Caco-2 (cell line): Measurements from ENCODE around the gene TMA7B. TPM values are rescaled to one million over a fixed set of nuclear protein-coding genes. Genes with fewer than 3 reads are reported as not detected.

Experiments used
- BruUV-seq: library from RNA; stranded (reverse); fragments of 400-500 nt; replicated peaks from 2 replicates; lab custom pipeline; 2021; lab: Mats Ljungman, UMichigan
- CTCF ChIA-PET: fragments of 300-600 bp; sonication (Branson Sonifier 250); formaldehyde crosslinking; loops from one replicate; lab custom pipeline; 2022; ENCODE audit warnings: antibody characterized with exemption; lab: Charles Lee
- POLR2A ChIA-PET: fragments of 300-600 bp; sonication (Branson Sonifier 250); formaldehyde crosslinking; loops from one replicate; lab custom pipeline; 2022; ENCODE audit warnings: antibody characterized with exemption; lab: Charles Lee
- DNase-seq, 2 experiments: peaks; one replicate each; pipeline versions ENCODE4 v3.0.0 to v3.0.0-alpha.2; 2020 to 2022
- H3K27me3 ChIP-seq: replicated peaks from 2 replicates; pipeline ENCODE4 v1.6.0; 2011; ENCODE audit warnings: low read length; ENCODE audit not compliant: control insufficient read depth, insufficient read depth
- H3K36me3 ChIP-seq: 2 replicates; pipeline ENCODE4 v1.5.1; 2011; ENCODE audit warnings: low read length; ENCODE audit not compliant: control insufficient read depth, insufficient read depth
- H3K4me1 ChIP-seq: fragments of 250-450 bp; sonication (Bioruptor Pico); 2 replicates; pipeline ENCODE4 v1.5.1; 2020; ENCODE audit warnings: mild to moderate bottlenecking
- H3K4me3 ChIP-seq: 2 replicates; pipeline ENCODE4 v1.5.1; 2011; ENCODE audit warnings: low read depth, mild to moderate bottlenecking, control low read depth, low read length
- H3K9me3 ChIP-seq: fragments of 250-450 bp; sonication (Bioruptor Pico); 2 replicates; pipeline ENCODE4 v1.5.1; 2020; ENCODE audit warnings: mild to moderate bottlenecking, moderate library complexity
- H3K27ac Mint-ChIP-seq: one replicate; pipeline ENCODE4 v1.8.0; 2022; ENCODE audit warnings: mixed read lengths; ENCODE audit not compliant: unreplicated experiment
- H3K27me3 Mint-ChIP-seq: one replicate; pipeline ENCODE4 v1.8.0; 2022; ENCODE audit warnings: mixed read lengths; ENCODE audit not compliant: insufficient read depth, unreplicated experiment
- H3K36me3 Mint-ChIP-seq: one replicate; pipeline ENCODE4 v1.8.0; 2022; ENCODE audit warnings: mild to moderate bottlenecking, mixed read lengths; ENCODE audit not compliant: insufficient read depth, unreplicated experiment
- H3K4me1 Mint-ChIP-seq: one replicate; pipeline ENCODE4 v1.8.0; 2022; ENCODE audit warnings: low read depth, mixed read lengths; ENCODE audit not compliant: unreplicated experiment
- H3K4me3 Mint-ChIP-seq: one replicate; pipeline ENCODE4 v1.8.0; 2022; ENCODE audit warnings: mild to moderate bottlenecking, moderate library complexity, mixed read lengths; ENCODE audit not compliant: unreplicated experiment
- H3K9me3 Mint-ChIP-seq: one replicate; pipeline ENCODE4 v1.8.0; 2022; ENCODE audit warnings: mixed read lengths; ENCODE audit not compliant: unreplicated experiment
- intact Hi-C: fragments of 100-400 bp; cut with micrococcal nuclease; formaldehyde crosslinking; loops from one replicate; pipeline ENCODE4 v1.10.0; 2022; ENCODE audit not compliant: unreplicated experiment
- total RNA-seq: library from RNA; stranded (reverse); gene quantifications from 2 replicates; pipeline ENCODE4 v1.2.3, GENCODE V29; 2022
- TF ChIP-seq, protein P1 (sequence below), 2 experiments: fragments of 200-600 bp in 1 of 2; IDR thresholded peaks; 1 replicate in 1 of 2; 2 replicates in 1 of 2; pipeline versions ENCODE4 v1.5.1 to v1.8.0; 2011 to 2022; ENCODE audit warnings: antibody characterized with exemption in 1 of 2, control low read depth in 1 of 2, inconsistent platforms in 1 of 2, low read depth in 1 of 2, low read length in 1 of 2, mild to moderate bottlenecking in 1 of 2, moderate library complexity in 1 of 2; ENCODE audit not compliant: insufficient read depth in 1 of 2, severe bottlenecking in 1 of 2, unreplicated experiment in 1 of 2

TMA7B gene
- total RNA-seq, 1 experiment from 2014 or later = not detected

DNA sequence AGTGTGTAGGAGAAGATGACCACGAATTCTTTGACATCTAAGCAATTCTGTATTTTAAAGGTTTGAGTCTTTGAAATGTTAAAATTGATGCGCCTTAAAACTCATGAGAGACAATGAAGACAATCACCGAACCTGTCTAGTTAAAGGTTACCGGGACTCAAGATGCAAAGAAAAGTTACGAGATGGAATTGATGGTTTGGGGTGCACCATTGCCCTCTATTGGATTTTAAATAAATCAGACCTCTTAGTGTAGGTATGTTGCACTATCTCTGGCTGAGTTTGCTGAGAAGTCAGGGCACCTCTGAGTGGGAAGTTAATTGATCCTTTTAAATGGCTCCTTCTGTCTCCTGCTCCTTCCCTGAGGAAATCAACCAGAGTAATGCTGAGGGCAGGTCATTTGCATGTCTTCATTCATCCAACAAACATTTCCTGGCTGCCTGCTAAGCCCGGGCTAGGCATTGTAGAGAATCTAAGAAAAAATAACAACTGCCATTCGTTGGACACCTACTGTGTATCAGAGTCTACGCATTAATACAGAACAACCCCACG lies 19.4 kb upstream of the TMA7B start:
- H3K9me3 ChIP-seq = no peaks in the 10 kb centered on the region
- Mint-ChIP-seq H3K36me3 (no peaks in the 10 kb centered on the region), H3K27ac (no peak overlapping the region), H3K9me3 (no peaks in the 10 kb centered on the region), H3K4me1 (no peaks in the 10 kb centered on the region), H3K27me3 (peaks cover 4% of the 10 kb centered on the region), H3K4me3 (no peak overlapping the region)
- no peaks in the 10 kb centered on the region for H3K4me1 ChIP-seq
- intact Hi-C loops = no loop called here
- POLR2A ChIA-PET = no interaction called here
- DNase-seq = no peak
- CTCF ChIA-PET = no interaction called here
- no peaks in the 10 kb centered on the region for H3K36me3 ChIP-seq
- no TSS peak for BruUV-seq
- no peak overlapping the region for H3K4me3 ChIP-seq
- TF ChIP-seq, protein P1, sequence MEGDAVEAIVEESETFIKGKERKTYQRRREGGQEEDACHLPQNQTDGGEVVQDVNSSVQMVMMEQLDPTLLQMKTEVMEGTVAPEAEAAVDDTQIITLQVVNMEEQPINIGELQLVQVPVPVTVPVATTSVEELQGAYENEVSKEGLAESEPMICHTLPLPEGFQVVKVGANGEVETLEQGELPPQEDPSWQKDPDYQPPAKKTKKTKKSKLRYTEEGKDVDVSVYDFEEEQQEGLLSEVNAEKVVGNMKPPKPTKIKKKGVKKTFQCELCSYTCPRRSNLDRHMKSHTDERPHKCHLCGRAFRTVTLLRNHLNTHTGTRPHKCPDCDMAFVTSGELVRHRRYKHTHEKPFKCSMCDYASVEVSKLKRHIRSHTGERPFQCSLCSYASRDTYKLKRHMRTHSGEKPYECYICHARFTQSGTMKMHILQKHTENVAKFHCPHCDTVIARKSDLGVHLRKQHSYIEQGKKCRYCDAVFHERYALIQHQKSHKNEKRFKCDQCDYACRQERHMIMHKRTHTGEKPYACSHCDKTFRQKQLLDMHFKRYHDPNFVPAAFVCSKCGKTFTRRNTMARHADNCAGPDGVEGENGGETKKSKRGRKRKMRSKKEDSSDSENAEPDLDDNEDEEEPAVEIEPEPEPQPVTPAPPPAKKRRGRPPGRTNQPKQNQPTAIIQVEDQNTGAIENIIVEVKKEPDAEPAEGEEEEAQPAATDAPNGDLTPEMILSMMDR (IDR thresholded peaks at IDR 0.05; ENCODE audit: insufficient read depth in 1 of 2, low read depth in 1 of 2, low read length in 1 of 2, severe bottlenecking in 1 of 2, unreplicated experiment in 1 of 2) = no peak
- no peaks in the 10 kb centered on the region; the same call in 1 of the 2 replicates for H3K27me3 ChIP-seq

DNA sequence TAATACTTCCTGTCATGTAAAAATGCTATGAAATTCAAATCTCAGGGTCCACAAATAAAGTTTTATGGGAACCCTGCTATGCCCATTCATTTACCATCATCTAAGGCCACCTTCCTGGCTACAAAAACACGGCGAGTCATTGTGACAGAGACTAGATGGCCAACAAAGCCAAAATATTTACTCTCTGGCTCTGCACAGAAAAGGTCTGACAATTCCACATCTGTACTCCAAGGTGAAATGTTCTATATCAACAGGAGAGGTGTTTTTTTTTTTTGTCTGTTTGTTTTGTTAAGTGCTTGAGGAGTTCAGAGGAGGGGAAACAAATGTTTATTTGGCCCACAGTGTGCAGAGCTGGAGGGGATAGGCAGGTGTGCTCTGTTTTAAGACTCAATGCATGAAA lies 18.6 kb upstream of the TMA7B start:
- H3K4me3 Mint-ChIP-seq = no peak overlapping the region
- CTCF ChIA-PET = no interaction called here

DNA sequence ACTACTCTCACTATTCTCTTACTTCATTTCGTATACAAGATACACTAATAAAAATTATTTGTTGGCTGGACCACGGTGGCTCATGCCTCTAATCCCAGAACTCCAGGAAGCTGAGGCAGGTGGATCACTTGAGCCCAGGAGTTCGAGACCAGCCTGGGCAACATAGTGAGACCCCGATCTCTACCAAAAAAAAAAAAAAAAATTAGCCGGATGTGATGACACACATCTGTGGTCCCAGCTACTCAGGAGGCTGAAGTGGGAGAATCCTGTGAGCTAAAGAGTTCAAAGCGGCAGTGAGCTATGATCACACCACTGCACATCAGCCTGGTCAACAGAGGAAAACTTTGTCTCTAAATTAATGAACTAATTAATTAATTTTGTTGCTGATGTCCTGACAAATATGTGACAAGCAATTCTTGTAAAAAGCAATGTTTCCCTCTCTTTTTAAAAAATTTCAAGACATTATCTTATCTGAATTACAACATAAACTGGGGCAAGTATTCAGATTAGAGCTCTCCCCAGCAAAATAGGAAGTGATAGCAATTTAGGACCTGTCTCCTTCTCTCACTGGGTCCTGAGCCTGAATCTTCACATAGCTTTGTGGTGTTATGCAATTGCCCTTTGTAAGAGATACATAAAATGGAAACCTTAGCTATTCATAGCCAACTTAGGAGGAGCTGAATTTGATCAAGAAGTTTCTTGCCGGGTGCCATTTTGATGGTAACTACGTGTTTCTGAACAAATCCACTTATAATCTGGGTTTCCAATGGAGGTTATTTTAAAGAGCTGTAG lies 17.6 kb upstream of the TMA7B start:
- H3K9me3 ChIP-seq = no peaks in the 10 kb centered on the region
- no peaks in the 10 kb centered on the region; the same call in 1 of the 2 replicates for H3K27me3 ChIP-seq
- H3K9me3 Mint-ChIP-seq = no peaks in the 10 kb centered on the region
- H3K4me1 Mint-ChIP-seq = no peaks in the 10 kb centered on the region
- intact Hi-C loops = no loop called here
- ChIA-PET CTCF (interaction anchor here (1.5 kb wide), 1 partner anchor 11 kb away, joined by 5 read pairs; no protein-coding TSS in a partner anchor), POLR2A (interaction anchor here (0.6 kb wide), 1 partner anchor 102 kb away, joined by 3 read pairs; no protein-coding TSS in a partner anchor)
- no peak overlapping the region for H3K27ac Mint-ChIP-seq
- no peak for DNase-seq
- H3K4me1 ChIP-seq = no peaks in the 10 kb centered on the region
- TF ChIP-seq, protein P1 (IDR thresholded peaks at IDR 0.05; ENCODE audit: insufficient read depth in 1 of 2, low read depth in 1 of 2, low read length in 1 of 2, severe bottlenecking in 1 of 2, unreplicated experiment in 1 of 2) = no peak
- H3K36me3 Mint-ChIP-seq = no peaks in the 10 kb centered on the region
- H3K27me3 Mint-ChIP-seq = no peaks in the 10 kb centered on the region
- H3K4me3 Mint-ChIP-seq = no peak overlapping the region
- no peaks in the 10 kb centered on the region for H3K36me3 ChIP-seq
- no TSS peak for BruUV-seq
- no peak overlapping the region for H3K4me3 ChIP-seq

More for the DNA sequence above, 18.6 kb upstream of the TMA7B start:
- Histone ChIP-seq H3K27me3 (no peaks in the 10 kb centered on the region; the same call in 1 of the 2 replicates), H3K4me3 (no peak overlapping the region), H3K4me1 (no peaks in the 10 kb centered on the region), H3K36me3 (no peaks in the 10 kb centered on the region), H3K9me3 (no peaks in the 10 kb centered on the region)
- no peaks in the 10 kb centered on the region for H3K9me3 Mint-ChIP-seq
- H3K36me3 Mint-ChIP-seq = no peaks in the 10 kb centered on the region
- DNase-seq = no peak
- intact Hi-C loops = no loop called here
- no peak overlapping the region for H3K27ac Mint-ChIP-seq
- no peaks in the 10 kb centered on the region for H3K27me3 Mint-ChIP-seq
- no TSS peak for BruUV-seq
- POLR2A ChIA-PET = no interaction called here
- TF ChIP-seq, protein P1 (IDR thresholded peaks at IDR 0.05; ENCODE audit: insufficient read depth in 1 of 2, low read depth in 1 of 2, low read length in 1 of 2, severe bottlenecking in 1 of 2, unreplicated experiment in 1 of 2) = no peak
- H3K4me1 Mint-ChIP-seq = no peaks in the 10 kb centered on the region
